Effector memory CD4-positive, alpha-beta T cell (primary cell): Measurements from ENCODE around the gene KCNH5.

Source experiments
- DNase-seq, 3 donors: peaks; one replicate each; pipeline ENCODE4 v3.0.0-alpha.2; 2020
- H3K27ac ChIP-seq: 2 replicates; pipeline ENCODE4 v1.7.0; 2013; ENCODE audit warnings: mild to moderate bottlenecking, low read length, moderate library complexity; ENCODE audit not compliant: insufficient read depth, poor library complexity, severe bottlenecking
- H3K27me3 ChIP-seq: replicated peaks from 2 replicates; pipeline ENCODE4 v1.7.0; 2013; ENCODE audit warnings: mild to moderate bottlenecking, low read length; ENCODE audit not compliant: insufficient read depth, control insufficient read depth, poor library complexity, severe bottlenecking
- H3K36me3 ChIP-seq: 2 replicates; pipeline ENCODE4 v1.7.0; 2013; ENCODE audit warnings: mild to moderate bottlenecking, low read length, moderate library complexity; ENCODE audit not compliant: control insufficient read depth, insufficient read depth
- H3K4me1 ChIP-seq: 2 replicates; pipeline ENCODE4 v1.7.0; 2013; ENCODE audit warnings: low read length, mild to moderate bottlenecking; ENCODE audit not compliant: control insufficient read depth, insufficient read depth, poor library complexity, severe bottlenecking
- H3K4me3 ChIP-seq: 2 replicates; pipeline ENCODE4 v1.7.0; 2013; ENCODE audit warnings: low read length, low read depth, mild to moderate bottlenecking; ENCODE audit not compliant: insufficient read depth, poor library complexity, severe bottlenecking
- H3K9me3 ChIP-seq: 2 replicates; pipeline ENCODE4 v1.7.0; 2013; ENCODE audit warnings: mild to moderate bottlenecking, low read length, moderate library complexity; ENCODE audit not compliant: control insufficient read depth
- total RNA-seq, 3 donors: gene quantifications; one replicate each; lab custom pipeline; 2026; lab: John Stamatoyannopoulos, UW

KCNH5 gene, protein sequence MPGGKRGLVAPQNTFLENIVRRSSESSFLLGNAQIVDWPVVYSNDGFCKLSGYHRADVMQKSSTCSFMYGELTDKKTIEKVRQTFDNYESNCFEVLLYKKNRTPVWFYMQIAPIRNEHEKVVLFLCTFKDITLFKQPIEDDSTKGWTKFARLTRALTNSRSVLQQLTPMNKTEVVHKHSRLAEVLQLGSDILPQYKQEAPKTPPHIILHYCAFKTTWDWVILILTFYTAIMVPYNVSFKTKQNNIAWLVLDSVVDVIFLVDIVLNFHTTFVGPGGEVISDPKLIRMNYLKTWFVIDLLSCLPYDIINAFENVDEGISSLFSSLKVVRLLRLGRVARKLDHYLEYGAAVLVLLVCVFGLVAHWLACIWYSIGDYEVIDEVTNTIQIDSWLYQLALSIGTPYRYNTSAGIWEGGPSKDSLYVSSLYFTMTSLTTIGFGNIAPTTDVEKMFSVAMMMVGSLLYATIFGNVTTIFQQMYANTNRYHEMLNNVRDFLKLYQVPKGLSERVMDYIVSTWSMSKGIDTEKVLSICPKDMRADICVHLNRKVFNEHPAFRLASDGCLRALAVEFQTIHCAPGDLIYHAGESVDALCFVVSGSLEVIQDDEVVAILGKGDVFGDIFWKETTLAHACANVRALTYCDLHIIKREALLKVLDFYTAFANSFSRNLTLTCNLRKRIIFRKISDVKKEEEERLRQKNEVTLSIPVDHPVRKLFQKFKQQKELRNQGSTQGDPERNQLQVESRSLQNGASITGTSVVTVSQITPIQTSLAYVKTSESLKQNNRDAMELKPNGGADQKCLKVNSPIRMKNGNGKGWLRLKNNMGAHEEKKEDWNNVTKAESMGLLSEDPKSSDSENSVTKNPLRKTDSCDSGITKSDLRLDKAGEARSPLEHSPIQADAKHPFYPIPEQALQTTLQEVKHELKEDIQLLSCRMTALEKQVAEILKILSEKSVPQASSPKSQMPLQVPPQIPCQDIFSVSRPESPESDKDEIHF
- total RNA-seq, result 0 reads per million in 3 donors

DNA sequence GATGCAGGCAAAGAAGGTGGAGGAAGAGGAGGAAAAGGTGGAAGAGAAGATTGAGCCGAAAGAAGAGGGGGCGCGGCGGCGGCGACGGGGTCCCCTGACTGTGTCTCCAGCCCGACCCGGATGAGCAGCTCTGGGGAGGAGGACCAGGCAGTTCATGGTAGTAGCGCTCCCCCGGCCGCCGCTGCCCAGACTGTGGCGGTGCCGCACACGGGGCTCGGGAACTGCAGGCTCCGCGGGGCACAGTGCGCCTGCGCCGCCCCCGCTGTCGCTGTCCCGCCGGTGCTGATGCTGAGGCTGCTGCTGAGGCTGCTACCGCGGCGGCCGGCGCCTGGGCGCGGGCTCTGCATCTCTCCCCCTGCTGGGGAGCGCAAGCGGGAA lies at the start of gene KCNH5:
TSS of gene KCNH5 (minus strand) at position 225 of the 378 bp plus-strand sequence. CDS start 272 bp downstream, outside the sequence.
- Histone ChIP-seq H3K27ac (no peak within 1 kb of the TSS), H3K27me3 (peaks cover 4% of the 10 kb centered on the region), H3K4me1 (no peaks in the 10 kb centered on the region), H3K36me3 (no peaks in the 10 kb centered on the region), H3K4me3 (no peak within 1 kb of the TSS), H3K9me3 (no peaks in the 10 kb centered on the region)
- no peak for DNase-seq

DNA sequence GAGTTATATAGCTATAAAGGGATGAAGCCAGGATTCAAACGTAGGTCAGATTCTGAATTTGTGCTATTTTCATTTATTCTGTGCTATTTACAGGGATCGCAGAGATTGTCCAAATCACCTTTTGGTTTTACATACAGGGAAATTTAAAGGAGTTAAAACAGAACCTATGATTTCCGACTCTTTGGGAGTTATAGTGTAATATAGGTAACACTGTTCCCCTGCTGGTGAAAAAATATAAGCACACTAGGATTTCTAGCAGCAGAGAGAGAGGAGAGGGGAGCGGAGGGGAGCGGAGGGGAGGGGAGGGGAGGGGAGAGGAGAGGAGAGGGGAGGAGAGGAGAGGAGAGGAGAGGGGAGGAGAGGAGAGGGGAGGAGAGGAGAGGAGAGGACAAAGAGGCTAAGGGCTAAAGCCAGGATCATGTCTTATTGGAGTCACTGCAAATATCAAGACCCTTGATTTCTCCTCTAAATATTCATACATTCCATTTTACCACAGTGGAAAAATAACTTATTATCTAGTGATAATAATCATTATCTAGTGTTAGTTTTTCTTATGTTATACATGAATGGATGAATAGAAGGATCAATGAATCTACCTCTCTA lies 46.2 kb upstream of the KCNH5 start:
- Histone ChIP-seq H3K36me3 (no peaks in the 10 kb centered on the region), H3K4me3 (no peak overlapping the region), H3K27ac (no peak overlapping the region), H3K9me3 (no peaks in the 10 kb centered on the region), H3K4me1 (no peaks in the 10 kb centered on the region), H3K27me3 (no peaks in the 10 kb centered on the region)
- DNase-seq, result no peak

DNA sequence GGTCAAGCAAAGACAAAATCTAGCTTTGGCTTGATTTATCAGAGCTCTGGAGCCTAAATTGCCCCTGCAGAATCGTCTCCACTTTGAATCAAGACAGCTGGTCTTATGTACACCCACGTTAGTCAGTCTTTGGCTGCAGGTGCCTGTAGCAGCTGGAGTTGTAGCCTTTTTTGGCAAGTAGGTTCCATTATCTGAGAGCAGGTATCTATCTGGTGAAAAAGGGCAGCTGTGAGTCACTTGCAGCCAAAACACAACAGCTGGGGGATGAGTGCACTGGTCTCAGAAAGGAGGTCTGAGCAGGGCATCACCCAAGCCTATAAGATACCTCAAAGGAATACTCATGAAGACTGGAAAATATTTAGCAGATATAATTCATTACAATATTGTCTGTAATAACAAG lies 43.6 kb upstream of the KCNH5 start:
- no peak for DNase-seq
- Histone ChIP-seq H3K27ac (no peak overlapping the region), H3K4me1 (no peaks in the 10 kb centered on the region), H3K9me3 (no peaks in the 10 kb centered on the region), H3K4me3 (no peak overlapping the region), H3K27me3 (no peaks in the 10 kb centered on the region), H3K36me3 (no peaks in the 10 kb centered on the region)

DNA sequence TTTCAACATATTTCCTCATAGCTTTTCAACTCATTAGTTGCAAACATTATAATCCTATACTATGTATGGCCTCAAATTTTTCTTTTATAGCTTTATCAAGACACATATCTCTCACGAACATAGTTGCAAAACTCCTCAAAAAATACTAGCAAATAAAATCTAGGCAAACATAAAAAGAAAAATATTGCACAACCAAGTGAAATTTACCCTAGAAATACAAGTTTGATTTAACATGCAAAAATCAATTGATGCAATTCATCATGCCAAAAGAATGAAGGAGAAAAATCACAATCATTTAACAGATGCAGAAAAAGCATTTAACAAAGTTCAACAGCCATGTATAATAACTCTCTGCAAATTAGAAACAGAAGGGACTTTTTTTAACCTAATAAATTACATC lies 33.3 kb upstream of the KCNH5 start:
- no peaks in the 10 kb centered on the region for H3K4me1 ChIP-seq
- H3K36me3 ChIP-seq, result no peaks in the 10 kb centered on the region
- no peak for DNase-seq
- no peaks in the 10 kb centered on the region for H3K27me3 ChIP-seq
- no peak overlapping the region for H3K4me3 ChIP-seq
- H3K27ac ChIP-seq, result no peak overlapping the region
- peaks cover 3% of the 10 kb centered on the region for H3K9me3 ChIP-seq

DNA sequence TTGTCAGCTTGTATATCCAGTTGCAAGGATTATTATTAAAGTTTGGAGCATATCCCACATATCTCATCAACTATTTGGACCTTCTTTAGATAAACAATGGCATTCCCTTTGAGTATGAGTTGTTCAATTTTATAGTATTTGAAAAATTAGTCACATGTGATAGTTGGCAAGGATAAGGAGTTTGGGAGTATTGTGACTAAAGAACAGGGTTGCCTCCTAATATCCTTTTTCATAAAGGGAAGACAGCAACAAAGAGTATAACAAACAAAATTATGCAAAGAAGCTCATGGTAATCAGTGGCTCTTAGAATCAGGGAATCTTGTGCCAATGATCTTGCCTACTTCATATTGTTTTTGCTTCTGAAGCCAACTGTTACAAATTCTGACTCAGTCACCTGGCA lies 31.2 kb upstream of the KCNH5 start:
- no peaks in the 10 kb centered on the region for H3K4me1 ChIP-seq
- H3K27ac ChIP-seq, result no peak overlapping the region
- no peaks in the 10 kb centered on the region for H3K27me3 ChIP-seq
- DNase-seq, result no peak
- no peaks in the 10 kb centered on the region for H3K36me3 ChIP-seq
- H3K9me3 ChIP-seq, result peaks cover 3% of the 10 kb centered on the region
- H3K4me3 ChIP-seq, result no peak overlapping the region

DNA sequence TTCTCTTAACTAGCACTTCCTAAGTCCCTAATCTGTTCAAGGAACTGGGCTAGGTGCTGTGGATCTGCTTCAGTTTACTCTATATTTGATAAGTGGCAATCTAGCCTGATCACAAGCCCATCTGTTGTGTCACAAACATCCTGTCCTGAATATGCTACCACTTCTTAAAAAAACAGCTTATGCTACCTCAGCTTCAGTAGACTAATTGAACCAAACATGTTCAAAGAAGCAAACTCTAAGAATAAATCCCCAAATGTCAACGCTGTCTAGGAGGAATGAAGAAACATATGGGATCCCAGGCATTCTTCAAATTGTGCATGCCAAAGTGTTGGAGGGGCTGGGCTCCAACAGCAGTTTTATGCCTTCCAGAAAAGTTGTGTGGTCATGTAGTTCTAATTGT lies 10.4 kb upstream of the KCNH5 start:
- Histone ChIP-seq H3K36me3 (no peaks in the 10 kb centered on the region), H3K27ac (no peak overlapping the region), H3K4me3 (no peak overlapping the region), H3K9me3 (no peaks in the 10 kb centered on the region), H3K4me1 (no peaks in the 10 kb centered on the region), H3K27me3 (no peaks in the 10 kb centered on the region)
- DNase-seq, result no peak

DNA sequence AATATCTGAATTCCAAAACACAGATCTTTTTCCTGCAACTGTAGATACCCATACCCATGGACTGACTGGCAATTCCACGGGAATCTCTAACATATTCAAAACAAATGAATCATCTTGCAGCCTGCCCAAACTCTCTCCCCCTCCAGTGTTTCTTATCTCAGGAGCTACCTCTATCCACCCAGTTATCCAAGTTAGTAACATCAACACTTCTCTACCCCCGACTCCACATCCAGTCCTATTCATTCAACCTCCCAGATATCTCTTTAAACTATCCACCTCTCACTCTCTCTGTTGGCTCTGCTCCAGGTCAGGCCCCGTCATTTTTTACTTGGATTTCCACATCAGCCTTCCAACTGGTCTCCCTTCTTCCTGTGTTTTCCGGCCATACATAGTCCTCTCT lies 6.7 kb upstream of the KCNH5 start:
- Histone ChIP-seq H3K9me3 (no peaks in the 10 kb centered on the region), H3K4me1 (no peaks in the 10 kb centered on the region), H3K4me3 (no peak overlapping the region), H3K36me3 (no peaks in the 10 kb centered on the region), H3K27me3 (no peaks in the 10 kb centered on the region), H3K27ac (no peak overlapping the region)
- no peak for DNase-seq

DNA sequence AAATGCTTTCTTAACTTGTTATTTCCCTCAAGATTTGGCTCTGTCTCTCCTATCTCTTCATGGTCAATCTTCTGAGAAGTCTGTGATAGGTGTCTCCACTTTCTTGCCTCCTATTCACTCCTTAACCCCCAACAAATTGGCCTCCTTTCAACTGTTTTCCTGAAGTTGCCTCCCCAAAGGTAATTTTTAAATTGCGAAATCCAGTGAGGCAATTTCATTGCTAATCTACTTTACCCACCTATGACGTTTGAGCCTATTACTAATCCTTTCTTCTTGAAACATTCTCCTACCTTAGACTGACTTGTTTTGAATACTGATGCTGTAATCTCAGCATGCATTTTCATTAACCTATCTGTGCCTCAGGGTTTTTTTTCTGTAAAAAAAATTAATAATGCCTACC lies 6.0 kb upstream of the KCNH5 start:
- no peaks in the 10 kb centered on the region for H3K4me1 ChIP-seq
- DNase-seq, result no peak
- H3K9me3 ChIP-seq, result no peaks in the 10 kb centered on the region
- no peaks in the 10 kb centered on the region for H3K36me3 ChIP-seq
- no peaks in the 10 kb centered on the region for H3K27me3 ChIP-seq
- H3K27ac ChIP-seq, result no peak overlapping the region
- H3K4me3 ChIP-seq, result no peak overlapping the region

DNA sequence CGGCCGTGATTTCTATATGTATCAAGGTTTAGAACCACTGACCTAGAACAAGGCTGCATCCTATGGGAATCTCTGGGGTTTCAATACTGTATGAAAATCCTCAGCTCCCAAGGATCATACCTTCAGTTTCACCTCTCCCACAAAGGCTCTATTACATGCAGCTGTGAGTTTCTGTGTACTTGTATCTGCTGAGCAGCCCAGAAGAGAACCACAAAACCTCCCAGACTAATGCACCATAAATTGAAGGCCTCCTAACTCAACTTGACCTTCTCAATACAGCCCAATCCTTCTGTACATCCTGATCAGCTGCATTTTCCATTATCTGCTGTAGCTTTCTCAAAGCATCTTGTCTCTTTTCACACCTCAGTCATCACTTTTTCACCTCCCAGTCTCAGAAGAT lies 5.4 kb upstream of the KCNH5 start:
- no peaks in the 10 kb centered on the region for H3K27me3 ChIP-seq
- no peak overlapping the region for H3K27ac ChIP-seq
- no peak overlapping the region for H3K4me3 ChIP-seq
- no peaks in the 10 kb centered on the region for H3K36me3 ChIP-seq
- no peaks in the 10 kb centered on the region for H3K9me3 ChIP-seq
- no peaks in the 10 kb centered on the region for H3K4me1 ChIP-seq
- DNase-seq, result no peak
